ENCODE results near the gene NEIL1. TPM values are rescaled to one million over a fixed set of nuclear protein-coding genes. Genes with fewer than 3 reads are reported as not detected.

The NEIL1 gene
- polyA plus RNA-seq, 1 of the 3 experiments (the other 2 are of a cell fraction) = 12.0 TPM

DNA sequence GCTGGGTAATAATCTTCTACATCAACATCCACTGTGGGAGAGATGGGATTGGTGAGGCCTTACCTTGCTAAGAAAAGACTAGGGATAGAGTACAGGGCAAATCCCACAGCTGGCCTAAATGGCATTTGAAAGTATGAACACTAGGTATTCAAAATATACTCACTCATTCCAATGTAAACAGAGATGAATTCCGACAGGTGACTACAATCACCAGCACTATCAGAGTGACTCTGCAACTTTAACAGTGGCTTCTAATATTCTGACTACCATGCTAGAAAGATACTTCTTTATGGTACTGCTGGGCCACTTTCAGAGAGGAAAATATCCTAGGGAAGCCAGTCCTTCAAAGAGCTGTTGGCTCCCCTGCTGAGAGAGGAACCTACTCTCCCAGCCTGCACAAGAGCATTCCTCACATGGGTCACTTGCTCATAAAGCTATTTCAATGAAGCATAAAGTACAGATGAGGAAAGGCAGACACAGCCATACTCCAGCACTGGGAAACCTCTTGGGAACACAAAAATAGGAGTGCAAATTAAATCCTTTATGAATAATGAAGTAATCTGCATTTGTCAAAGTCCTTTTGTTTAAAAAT is 43.0 kb downstream of the NEIL1 start (continued):
- TF ChIP-seq USF2 (IDR thresholded peaks at IDR 0.05; ENCODE audit: borderline replicate concordance, low read depth, low read length) (no peak), YY1 (IDR thresholded peaks at IDR 0.05; ENCODE audit: low read depth) (no peak), TEAD4 (IDR thresholded peaks at IDR 0.05; ENCODE audit: borderline replicate concordance, insufficient read depth) (no peak), USF1 (IDR thresholded peaks at IDR 0.05; ENCODE audit: borderline replicate concordance, low read depth) (no peak), MEF2A (IDR thresholded peaks at IDR 0.05; ENCODE audit: borderline replicate concordance, low read depth) (no peak)

- Histone ChIP-seq H3K27ac (ENCODE audit: low read depth in 2 of 2, low read length in 1 of 2) (no peak overlapping the region), H4K20me1 (ENCODE audit: insufficient read depth) (no peaks in the 10 kb centered on the region), H3K4me1 (ENCODE audit: control insufficient read depth in 1 of 2, insufficient read depth in 2 of 2, low read depth in 1 of 2, low read length in 1 of 2) (no peaks in the 10 kb centered on the region), H3K4me3 (ENCODE audit: low read depth in 2 of 2, low read length in 1 of 2) (no peak overlapping the region), H3K9me2 (no peaks in the 10 kb centered on the region), H3K9ac (no peak overlapping the region), H3F3A (replicated peaks; ENCODE audit: insufficient read depth) (no peaks in the 10 kb centered on the region), H2AFZ (ENCODE audit: low read depth) (no peak overlapping the region), H3K36me3 (replicated peaks in 1 of 2; ENCODE audit: control insufficient read depth in 1 of 2, insufficient read depth in 2 of 2, low read length in 1 of 2) (peaks cover 66 to 72% of the 10 kb centered on the region in 2 experiments), H3K4me2 (no peak overlapping the region), H3K27me3 (ENCODE audit: insufficient read depth) (no peaks in the 10 kb centered on the region), H3K9me3 (no peaks in the 10 kb centered on the region), H3K79me2 (ENCODE audit: insufficient read depth) (peaks cover 30% of the 10 kb centered on the region; the same call in 1 of the 2 replicates)
- CTCF ChIA-PET = interaction anchor here (1.6 kb wide), 1 partner anchor 17 kb away, joined by 4 read pairs; no protein-coding TSS in a partner anchor
- POLR2A ChIA-PET = no interaction called here
- TF ChIP-seq RXRA (IDR thresholded peaks at IDR 0.05; ENCODE audit: borderline replicate concordance, low read depth) (no peak), EZH2phosphoT487 (IDR thresholded peaks at IDR 0.05; ENCODE audit: borderline replicate concordance, low read depth) (no peak), TCF12 (IDR thresholded peaks at IDR 0.05) (no peak), RCOR1 (IDR thresholded peaks at IDR 0.05; ENCODE audit: low read length) (no peak), MXI1 (IDR thresholded peaks at IDR 0.05; ENCODE audit: low read depth, low read length) (no peak), TAF1 (IDR thresholded peaks at IDR 0.05; ENCODE audit: borderline replicate concordance, low read depth, low read length) (no peak), TEAD4 (IDR thresholded peaks at IDR 0.05; ENCODE audit: borderline replicate concordance, insufficient read depth) (no peak), USF2 (IDR thresholded peaks at IDR 0.05; ENCODE audit: borderline replicate concordance, low read depth, low read length) (no peak), FOXJ3 (CRISPR knock-in tag; IDR thresholded peaks at IDR 0.05) (no peak), SMC3 (IDR thresholded peaks at IDR 0.05; ENCODE audit: low read depth, low read length) (no peak), RFX5 (IDR thresholded peaks at IDR 0.05; ENCODE audit: low read length) (no peak), NFIC (IDR thresholded peaks at IDR 0.05; ENCODE audit: borderline replicate concordance) (no peak), NRF1 (IDR thresholded peaks at IDR 0.05; ENCODE audit: low read depth, low read length) (no peak)
- WGBS (ENCODE audit: low lambda C conversion rate) = 96% methylated on average over 2 of the region's 2 CpGs
- DNase-seq = no peak
Observed at GRCh38 chr15:75397494-75397893, 50.7 kb downstream of the NEIL1 start.
